ENCODE results near the gene SPARC.

SPARC gene

GRCh38 chr5:151631941-151632340 is 54.8 kb downstream of the SPARC start:
- no peak overlapping the region for H3K4me3 ChIP-seq (ENCODE audit: low read depth, low read length)
- TF ChIP-seq, protein P1, sequence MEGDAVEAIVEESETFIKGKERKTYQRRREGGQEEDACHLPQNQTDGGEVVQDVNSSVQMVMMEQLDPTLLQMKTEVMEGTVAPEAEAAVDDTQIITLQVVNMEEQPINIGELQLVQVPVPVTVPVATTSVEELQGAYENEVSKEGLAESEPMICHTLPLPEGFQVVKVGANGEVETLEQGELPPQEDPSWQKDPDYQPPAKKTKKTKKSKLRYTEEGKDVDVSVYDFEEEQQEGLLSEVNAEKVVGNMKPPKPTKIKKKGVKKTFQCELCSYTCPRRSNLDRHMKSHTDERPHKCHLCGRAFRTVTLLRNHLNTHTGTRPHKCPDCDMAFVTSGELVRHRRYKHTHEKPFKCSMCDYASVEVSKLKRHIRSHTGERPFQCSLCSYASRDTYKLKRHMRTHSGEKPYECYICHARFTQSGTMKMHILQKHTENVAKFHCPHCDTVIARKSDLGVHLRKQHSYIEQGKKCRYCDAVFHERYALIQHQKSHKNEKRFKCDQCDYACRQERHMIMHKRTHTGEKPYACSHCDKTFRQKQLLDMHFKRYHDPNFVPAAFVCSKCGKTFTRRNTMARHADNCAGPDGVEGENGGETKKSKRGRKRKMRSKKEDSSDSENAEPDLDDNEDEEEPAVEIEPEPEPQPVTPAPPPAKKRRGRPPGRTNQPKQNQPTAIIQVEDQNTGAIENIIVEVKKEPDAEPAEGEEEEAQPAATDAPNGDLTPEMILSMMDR (IDR thresholded peaks at IDR 0.05; ENCODE audit: borderline replicate concordance, insufficient read depth, low read depth, low read length) = no peak

DNA sequence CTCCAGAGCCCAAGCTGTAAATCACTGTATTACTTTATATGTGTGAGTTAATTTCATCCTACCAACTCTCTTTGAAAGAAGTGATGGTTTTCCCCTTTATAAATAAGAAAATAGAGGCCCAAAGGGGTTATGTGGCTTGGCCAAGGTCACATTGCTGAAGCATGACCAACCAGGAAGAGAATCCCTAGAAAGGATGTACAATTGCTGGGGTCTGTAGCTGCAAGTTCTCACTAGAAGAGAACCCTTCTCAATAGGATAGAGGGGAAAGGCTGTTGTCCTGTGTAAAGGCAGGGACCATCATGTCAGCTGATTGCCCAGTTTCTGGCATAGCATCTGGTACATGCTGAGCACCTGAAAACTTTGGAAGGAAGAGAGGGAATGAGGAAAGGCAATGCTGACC is 56.6 kb downstream of the SPARC start:
- H3K4me3 ChIP-seq (ENCODE audit: low read depth, low read length) = no peak overlapping the region
- TF ChIP-seq, protein P1 (IDR thresholded peaks at IDR 0.05; ENCODE audit: borderline replicate concordance, insufficient read depth, low read depth, low read length) = no peak

- no peak overlapping the region for H3K4me3 ChIP-seq (ENCODE audit: low read depth, low read length)
Measured at GRCh38 chr5:151628112-151628823, 58.4 kb downstream of the SPARC start.

DNA sequence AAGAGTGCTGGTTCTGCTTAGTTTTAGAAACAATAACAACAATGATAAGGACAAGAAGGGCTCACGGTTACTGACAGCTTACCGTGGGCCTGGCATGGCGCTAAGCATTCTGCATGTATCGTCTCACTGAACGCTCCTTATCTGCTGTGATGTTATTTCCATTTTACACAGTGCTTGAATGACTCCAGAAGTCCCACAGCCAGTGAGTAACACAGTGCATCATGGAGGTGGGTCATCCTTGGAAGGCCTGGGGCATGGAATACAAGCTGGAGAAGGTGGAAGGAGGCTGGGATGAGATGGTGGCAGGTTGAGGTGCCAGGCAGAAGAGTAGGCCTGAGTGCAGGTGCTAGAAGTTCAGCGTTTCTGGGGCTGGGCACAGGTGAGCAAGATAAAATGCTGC is 59.1 kb downstream of the SPARC start:
- TF ChIP-seq, protein P1 (IDR thresholded peaks at IDR 0.05; ENCODE audit: borderline replicate concordance, insufficient read depth, low read depth, low read length) = no peak
- H3K4me3 ChIP-seq (ENCODE audit: low read depth, low read length) = no peak overlapping the region

More at GRCh38 chr5:151628112-151628823, 58.4 kb downstream of the SPARC start:
- TF ChIP-seq, protein P1 (IDR thresholded peaks at IDR 0.05; ENCODE audit: borderline replicate concordance, insufficient read depth, low read depth, low read length) = no peak

DNA sequence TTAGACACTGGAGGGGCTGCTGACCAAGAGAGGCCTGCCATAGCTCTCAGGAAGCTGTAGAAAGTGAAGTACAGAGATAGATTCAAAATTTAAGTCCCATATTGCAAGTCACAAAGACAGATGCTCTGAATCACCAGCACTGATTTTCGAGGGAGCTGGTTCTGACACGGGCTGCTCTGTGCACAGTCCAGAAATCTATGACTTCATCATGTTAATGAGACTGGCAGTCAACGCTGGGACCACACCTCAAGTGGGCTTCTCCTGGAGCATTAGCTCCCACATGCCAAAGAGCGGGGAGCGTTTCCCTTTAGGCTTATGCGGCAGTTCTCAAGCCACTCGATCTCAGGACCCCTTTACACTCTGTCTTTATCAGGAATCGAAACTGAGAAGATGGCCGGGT is 61.4 kb downstream of the SPARC start:
- TF ChIP-seq, protein P1 (IDR thresholded peaks at IDR 0.05; ENCODE audit: borderline replicate concordance, insufficient read depth, low read depth, low read length) = no peak

GRCh38 chr5:151624476-151624875 is 62.2 kb downstream of the SPARC start:
- TF ChIP-seq, protein P1 (IDR thresholded peaks at IDR 0.05; ENCODE audit: borderline replicate concordance, insufficient read depth, low read depth, low read length) = no peak
- no peak overlapping the region for H3K4me3 ChIP-seq (ENCODE audit: low read depth, low read length)

More for the DNA sequence above, 61.4 kb downstream of the SPARC start:
- H3K4me3 ChIP-seq (ENCODE audit: low read depth, low read length) = no peak overlapping the region
